ENCODE data around the gene CLEC16A.

The CLEC16A gene

DNA sequence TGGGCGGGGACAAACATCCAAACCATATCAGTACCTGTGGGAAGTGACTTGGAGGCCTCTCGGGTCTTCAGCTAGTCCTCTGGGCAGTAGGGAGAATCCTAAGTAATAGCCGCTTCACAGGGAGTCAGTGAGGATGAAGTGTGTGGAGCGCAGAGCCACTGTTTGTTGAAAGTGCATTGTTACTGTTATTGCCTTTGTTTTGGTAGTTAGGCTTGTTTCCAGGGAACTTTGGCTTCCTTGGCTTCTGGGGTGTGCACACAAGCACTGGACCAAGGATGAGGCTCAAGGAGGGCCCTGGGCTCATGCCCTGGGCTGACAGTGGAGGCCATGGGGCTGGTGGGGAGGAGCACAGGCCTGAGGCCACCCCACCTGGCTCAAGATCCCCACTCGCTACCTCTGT lies 141.6 kb downstream of the CLEC16A start:
- ChIA-PET CTCF (no interaction called here), POLR2A (ENCODE audit: low non-redundant PET) (no interaction called here)
- DNase-seq (ENCODE audit: low spot score), result no peak
- TF ChIP-seq CTCF (conservative IDR thresholded peaks at IDR 0.05; ENCODE audit: low read depth), result no peak
- H3K27ac ChIP-seq, result no peak overlapping the region

DNA sequence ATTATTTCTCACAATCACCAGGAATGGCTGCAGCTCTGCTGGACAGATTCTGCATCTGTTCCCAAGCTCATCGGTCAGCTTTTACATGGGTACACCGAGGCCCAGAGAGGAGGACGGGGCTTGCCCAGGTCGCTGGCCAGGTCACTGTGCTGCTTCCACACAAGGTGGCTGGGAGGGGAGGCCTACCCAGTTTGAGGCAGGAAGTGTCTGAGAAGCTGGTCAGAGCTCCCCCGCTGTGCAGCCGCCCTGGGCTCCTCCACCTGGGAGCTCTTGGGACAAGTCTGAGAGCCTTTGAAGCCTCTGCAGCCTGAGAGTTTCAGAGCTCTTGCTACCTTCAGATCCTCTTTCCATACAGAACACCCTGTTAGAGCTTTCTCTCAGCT lies 143.3 kb downstream of the CLEC16A start:
- peak overlapping the region; percentile 6; the same call in 1 of the 2 replicates for H3K27ac ChIP-seq

DNA sequence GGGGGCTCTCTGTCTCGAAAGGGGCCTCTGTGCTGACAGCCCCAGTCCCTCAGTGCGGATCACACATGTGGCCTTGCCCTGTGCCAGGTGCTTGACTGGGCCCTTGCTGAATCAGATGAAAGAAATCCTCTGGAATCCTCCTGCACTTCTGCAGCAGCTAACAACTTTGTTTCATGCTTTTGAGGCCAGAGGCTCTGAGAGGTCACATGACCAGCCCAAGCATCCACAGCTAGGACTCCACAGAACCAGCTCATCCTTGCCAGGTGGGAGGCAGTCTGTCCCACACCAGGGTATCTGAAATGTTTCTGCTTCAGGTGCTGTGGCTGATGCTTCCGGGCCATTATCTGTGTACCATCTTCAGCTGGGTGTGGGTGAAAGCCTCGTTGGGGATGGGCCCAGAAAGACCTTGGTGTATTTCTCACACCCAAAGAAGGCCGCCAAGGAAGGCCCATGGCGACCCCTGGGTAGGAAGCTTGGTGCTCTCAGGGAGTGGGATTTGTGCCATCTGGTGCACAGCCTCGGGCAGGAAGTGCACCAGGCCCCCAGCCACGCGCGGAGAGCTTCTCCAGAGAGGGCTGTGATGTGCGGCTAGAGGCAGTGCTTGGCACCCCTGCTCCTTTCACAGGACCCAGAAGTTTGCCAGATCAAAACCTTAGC lies 143.8 kb downstream of the CLEC16A start:
- DNase-seq (ENCODE audit: low spot score), result no peak
- CTCF ChIA-PET, result no interaction called here
- TF ChIP-seq CTCF (conservative IDR thresholded peaks at IDR 0.05; ENCODE audit: low read depth), result no peak
- POLR2A ChIA-PET (ENCODE audit: low non-redundant PET), result no interaction called here
- peak overlapping the region; percentile 6; the same call in 1 of the 2 replicates for H3K27ac ChIP-seq

More for the DNA sequence above, 143.3 kb downstream of the CLEC16A start:
- POLR2A ChIA-PET (ENCODE audit: low non-redundant PET), result no interaction called here
- DNase-seq (ENCODE audit: low spot score), result no peak
- TF ChIP-seq CTCF (conservative IDR thresholded peaks at IDR 0.05; ENCODE audit: low read depth), result no peak
- CTCF ChIA-PET, result interaction anchor here (0.5 kb wide), 1 partner anchor 387 kb away, joined by 5 read pairs; no protein-coding TSS in a partner anchor

DNA sequence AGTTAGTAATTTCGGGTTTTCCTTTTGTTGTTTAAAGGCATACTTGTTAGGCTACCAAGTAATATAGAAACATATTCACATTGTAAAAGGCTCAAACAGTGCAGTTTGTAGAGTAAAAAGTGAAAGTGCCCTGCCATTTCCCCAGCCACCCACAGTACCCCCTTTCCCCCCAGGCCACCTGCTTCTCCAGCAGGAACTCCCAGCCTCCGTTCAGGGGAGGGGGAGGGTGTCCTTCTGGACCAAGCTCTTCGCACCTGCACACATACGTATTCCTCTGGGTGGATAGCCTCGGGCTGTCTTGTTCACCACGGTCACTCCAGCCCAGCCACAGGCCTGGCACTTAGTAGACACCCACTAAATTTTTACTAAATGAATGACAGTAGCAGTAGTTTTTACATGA lies 144.5 kb downstream of the CLEC16A start:
- no peak for DNase-seq (ENCODE audit: low spot score)
- no peak overlapping the region for H3K27ac ChIP-seq
- ChIA-PET CTCF (interaction anchor here (1.7 kb wide), 1 partner anchor 166 kb away, joined by 6 read pairs; no protein-coding TSS in a partner anchor), POLR2A (ENCODE audit: low non-redundant PET) (no interaction called here)
- no peak for TF ChIP-seq CTCF (conservative IDR thresholded peaks at IDR 0.05; ENCODE audit: low read depth)

DNA sequence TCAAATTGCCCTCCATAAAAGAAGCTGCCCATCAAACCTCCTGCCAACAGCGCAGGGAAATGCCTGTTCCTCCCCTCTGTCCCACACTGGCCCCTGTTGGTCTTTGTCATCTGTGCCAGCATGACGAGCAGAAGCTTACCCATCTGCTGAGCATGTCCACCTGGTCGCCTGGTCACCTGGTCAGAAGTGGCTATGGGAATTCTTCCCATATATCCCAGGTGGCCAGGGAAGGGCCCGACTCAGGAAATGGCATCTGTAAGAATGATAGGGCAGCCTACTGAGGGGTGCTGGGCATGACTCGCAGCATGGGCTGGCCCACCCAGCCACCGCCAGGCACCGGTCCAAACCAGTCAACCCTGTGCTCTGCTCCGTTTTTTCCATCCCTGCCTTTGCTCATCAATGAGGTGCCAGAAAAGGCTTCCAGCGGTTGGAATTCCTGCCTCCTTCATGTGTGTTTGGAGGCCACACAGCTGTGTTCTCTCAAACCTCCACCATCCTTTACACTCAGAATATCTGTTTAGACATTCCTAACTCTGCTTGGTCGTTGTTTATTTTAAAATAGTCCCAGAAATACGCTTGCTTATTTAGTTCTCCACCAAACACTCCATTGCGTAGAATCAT lies 145.2 kb downstream of the CLEC16A start:
- no peak for DNase-seq (ENCODE audit: low spot score)
- CTCF ChIA-PET, result interaction anchor here (1.3 to 1.7 kb wide), 2 partner anchors 17 to 165 kb away, joined by 4 to 6 read pairs; no protein-coding TSS in a partner anchor
- TF ChIP-seq CTCF (conservative IDR thresholded peaks at IDR 0.05; ENCODE audit: low read depth), result no peak
- POLR2A ChIA-PET (ENCODE audit: low non-redundant PET), result no interaction called here
- H3K27ac ChIP-seq, result no peak overlapping the region

DNA sequence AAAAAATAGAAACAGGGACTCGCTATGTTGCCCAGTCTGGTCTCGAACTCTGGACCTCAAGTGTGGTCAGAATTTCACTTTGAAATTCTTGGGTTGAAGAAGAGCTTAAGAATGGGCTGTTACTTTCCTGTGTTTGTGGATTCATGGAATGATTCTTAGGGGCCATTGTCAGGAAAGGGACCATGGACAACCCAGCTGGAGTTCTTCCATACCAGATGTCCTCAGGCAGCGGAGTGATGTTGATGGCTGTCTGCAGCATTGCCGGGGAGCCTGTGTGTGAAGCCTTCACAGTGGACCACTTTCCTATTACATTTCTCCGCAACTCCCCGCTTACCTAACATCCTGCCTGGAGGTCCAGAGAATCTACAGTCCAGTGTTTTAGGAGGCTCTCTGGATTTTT lies 145.9 kb downstream of the CLEC16A start:
- POLR2A ChIA-PET (ENCODE audit: low non-redundant PET), result no interaction called here

More for the DNA sequence above, 145.9 kb downstream of the CLEC16A start:
- no peak for DNase-seq (ENCODE audit: low spot score)
- no peak overlapping the region for H3K27ac ChIP-seq
- CTCF ChIA-PET, result interaction anchor here (1.3 to 1.7 kb wide), 2 partner anchors 16 to 165 kb away, joined by 4 to 6 read pairs; no protein-coding TSS in a partner anchor
- no peak for TF ChIP-seq CTCF (conservative IDR thresholded peaks at IDR 0.05; ENCODE audit: low read depth)

Data from RWPE1 (cell line).